Astrocyte of the cerebellum (primary cell): ENCODE results near the gene NR1D1.

ENCODE experiments used
- DNase-seq: peaks from one replicate; pipeline ENCODE4 v3.0.0-alpha.2; 2011; ENCODE audit warnings: low read depth
- H3K4me3 ChIP-seq: 2 replicates; pipeline ENCODE4 v1.5.1; 2011; ENCODE audit warnings: mild to moderate bottlenecking, low read depth, low read length, moderate library complexity
- CTCF ChIP-seq: IDR thresholded peaks from 2 replicates; pipeline ENCODE4 v1.5.1; 2012; ENCODE audit warnings: low read length, low read depth, moderate library complexity, mild to moderate bottlenecking; ENCODE audit errors: missing control alignments
- in situ Hi-C: cut with HindIII; loops from 2 replicates; pipeline ENCODE4 v1.10.0; 2017; ENCODE audit warnings: low sequenced_read_pairs

NR1D1 gene

GRCh38 chr17:40095944-40096791 is 4.2 kb downstream of the NR1D1 start:
- in situ Hi-C loops = no loop called here
- no peak for DNase-seq
- TF ChIP-seq CTCF = no peak
- no peak overlapping the region for H3K4me3 ChIP-seq

DNA sequence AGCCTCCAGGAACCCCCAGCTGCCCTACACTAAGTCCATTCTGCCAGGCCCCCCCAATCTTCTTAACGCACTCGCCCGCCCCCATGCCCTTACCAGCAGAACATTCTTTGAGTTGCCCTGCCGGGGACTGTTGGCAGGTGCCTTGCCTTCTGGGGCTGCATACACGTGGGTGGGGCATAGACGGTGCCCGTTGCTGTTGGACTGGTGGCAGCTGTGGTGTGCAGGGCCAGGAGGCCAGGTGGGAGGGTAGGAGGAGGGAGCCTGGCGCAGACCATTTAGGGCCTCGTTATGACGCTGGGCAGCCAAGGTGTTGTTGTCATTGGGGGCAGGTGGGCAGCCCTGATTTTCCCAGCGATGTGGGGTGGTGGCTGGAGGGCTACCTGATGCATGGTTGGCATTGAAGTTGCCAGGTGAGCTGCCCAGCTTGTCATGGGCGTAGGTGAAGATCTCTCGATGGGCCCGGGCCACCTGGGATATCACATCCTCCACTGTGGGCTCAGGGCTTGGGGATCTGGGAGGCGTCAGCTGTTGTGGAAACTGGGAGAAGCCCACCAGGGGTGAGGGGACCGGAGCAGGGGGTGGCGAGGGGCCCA is 4.9 kb downstream of the NR1D1 start:
- in situ Hi-C loops = no loop called here
- H3K4me3 ChIP-seq = no peak overlapping the region
- TF ChIP-seq CTCF = no peak
- no peak for DNase-seq

DNA sequence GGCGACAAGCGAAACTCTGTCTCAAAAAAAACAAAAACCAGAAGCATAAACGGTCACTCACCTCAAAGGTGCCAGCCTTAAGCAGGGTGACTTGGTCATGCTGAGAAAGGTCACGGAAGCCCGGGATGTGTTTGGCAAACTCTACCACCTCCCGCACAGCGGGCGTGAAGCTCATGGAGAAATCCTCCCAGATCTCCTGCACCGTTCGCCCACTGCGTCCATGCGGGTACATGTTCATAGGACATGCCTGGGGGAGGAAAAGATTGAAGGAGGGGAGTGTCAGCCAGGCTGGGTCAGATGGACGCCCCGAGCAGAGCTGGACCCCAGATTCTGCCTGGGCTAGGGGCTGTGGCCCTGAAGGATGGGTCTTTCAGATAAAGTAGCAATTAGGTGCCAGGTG is 5.5 kb downstream of the NR1D1 start:
- TF ChIP-seq CTCF = no peak
- no peak overlapping the region for H3K4me3 ChIP-seq
- DNase-seq = no peak
- in situ Hi-C loops = no loop called here

DNA sequence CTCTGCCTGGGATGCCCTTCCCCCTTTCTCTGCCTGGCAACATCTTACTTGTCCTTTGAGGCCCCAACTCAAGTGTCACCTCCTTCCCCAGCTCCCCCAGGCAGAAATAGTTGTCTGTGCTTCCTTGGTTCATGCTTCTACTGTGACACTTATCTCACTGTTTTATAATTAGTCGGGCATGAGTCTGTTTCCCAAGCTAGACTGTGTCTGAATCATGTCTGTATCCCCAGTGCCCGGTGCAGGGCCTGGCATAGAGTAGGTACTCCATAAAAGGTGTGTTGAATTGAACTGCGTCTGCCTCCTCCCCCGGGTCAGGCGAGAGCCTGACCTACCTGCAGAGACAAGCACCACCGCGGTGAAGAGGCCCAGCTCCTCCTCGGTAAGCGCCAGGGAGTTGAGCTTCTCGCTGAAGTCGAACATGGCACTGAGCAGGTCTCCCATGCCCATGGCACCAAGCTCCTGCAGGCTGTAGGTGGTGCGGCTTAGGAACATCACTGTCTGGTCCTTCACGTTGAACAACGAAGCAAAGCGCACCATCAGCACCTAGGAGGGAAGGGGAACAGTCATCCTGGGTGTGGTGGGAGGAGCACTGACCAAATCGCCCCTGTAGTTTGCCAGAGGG is 6.7 kb downstream of the NR1D1 start:
- no peak for TF ChIP-seq CTCF
- no peak for DNase-seq
- in situ Hi-C loops = no loop called here
- H3K4me3 ChIP-seq = no peak overlapping the region

DNA sequence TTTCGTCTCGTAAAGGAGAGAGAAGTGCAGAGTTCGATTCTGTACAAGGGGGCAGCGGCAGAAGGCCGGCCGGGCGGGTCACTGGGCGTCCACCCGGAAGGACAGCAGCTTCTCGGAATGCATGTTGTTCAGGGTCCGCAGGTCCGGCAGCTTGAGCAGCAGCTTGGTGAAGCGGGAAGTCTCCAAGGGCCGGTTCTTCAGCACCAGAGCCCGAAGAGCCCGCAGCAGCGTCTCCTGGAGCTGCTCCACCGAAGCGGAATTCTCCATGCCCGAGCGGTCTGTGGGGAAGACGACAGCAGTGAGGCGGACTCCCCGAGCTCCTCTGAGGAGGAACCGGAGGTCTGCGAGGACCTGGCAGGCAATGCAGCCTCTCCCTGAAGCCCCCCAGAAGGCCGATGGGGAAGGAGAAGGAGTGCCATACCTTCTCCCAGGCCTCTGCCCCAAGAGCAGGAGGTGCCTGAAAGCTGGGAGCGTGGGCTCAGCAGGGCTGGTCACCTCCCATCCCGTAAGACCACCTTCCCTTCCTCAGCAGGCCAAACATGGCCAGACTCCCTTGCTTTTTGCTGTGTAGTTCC is 7.3 kb downstream of the NR1D1 start:
- in situ Hi-C loops = no loop called here
- TF ChIP-seq CTCF = no peak
- DNase-seq = no peak
- H3K4me3 ChIP-seq = no peak overlapping the region

DNA sequence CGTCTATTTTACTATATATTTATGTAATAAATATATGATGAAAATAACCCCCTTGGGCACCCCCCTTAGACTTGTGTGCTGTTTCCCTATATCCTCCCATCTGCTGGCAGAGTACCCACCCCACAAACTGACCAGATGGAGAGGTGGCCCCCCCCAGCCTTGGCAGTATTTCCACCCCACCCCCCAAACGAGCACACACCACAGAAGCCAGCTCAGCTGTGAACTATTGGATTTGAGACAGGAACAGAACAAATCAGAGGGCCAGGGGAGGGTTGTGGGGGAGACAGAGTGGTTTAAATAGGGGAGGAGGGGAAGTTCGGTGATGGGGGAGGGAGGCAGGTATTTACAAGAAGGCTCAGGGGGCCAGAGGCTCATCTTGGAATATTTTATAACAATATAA is 7.8 kb downstream of the NR1D1 start:
- no peak for TF ChIP-seq CTCF
- in situ Hi-C loops = no loop called here
- no peak overlapping the region for H3K4me3 ChIP-seq
- no peak for DNase-seq
